HepG2 (cell line): ENCODE measurements around the gene EHD4. TPM values are rescaled to one million over a fixed set of nuclear protein-coding genes. Genes with fewer than 3 reads are reported as not detected.

ENCODE experiments used
- ATAC-seq: fragments of 200-7000 bp; cut with Tn5 transposase; 3 replicates; pipeline ENCODE4 v1.9.1; 2020; ENCODE audit warnings: mild to moderate bottlenecking, moderate library complexity
- BruUV-seq: library from RNA; stranded (reverse); fragments of 400-500 nt; replicated peaks from 2 replicates; lab custom pipeline; 2021; lab: Mats Ljungman, UMichigan
- CTCF ChIA-PET: fragments of 300-600 bp; formaldehyde crosslinking; extraction: SDS; loops from one replicate; lab custom pipeline; 2021; ENCODE audit warnings: low total read pairs, inconsistent platforms, low intra/inter-chr PET ratio; lab: Yijun Ruan, JAX
- POLR2A ChIA-PET: fragments of 350-600 bp; sonication (Branson Sonifier 250); formaldehyde crosslinking; loops from one replicate; lab custom pipeline; 2020; ENCODE audit warnings: antibody characterized with exemption, inconsistent platforms; lab: Yijun Ruan, JAX
- DNase-seq: peaks from one replicate; pipeline ENCODE4 v3.0.0-alpha.2; 2015; ENCODE audit warnings: low spot score
- FAIRE-seq: peaks from 3 replicates; lab custom pipeline; 2011; peaks lifted over from hg19 to GRCh38; lab: Jason Lieb, UNC
- H2AFZ ChIP-seq: one replicate; pipeline ENCODE4 v1.6.1; 2011; ENCODE audit warnings: low read length, inconsistent platforms
- H3K27ac ChIP-seq: fragments of 300-600 bp; 3 replicates; pipeline ENCODE4 v1.8.0; 2011; ENCODE audit warnings: mixed run types, mild to moderate bottlenecking, mixed read lengths, low read length, inconsistent platforms; ENCODE audit not compliant: insufficient read depth; ENCODE audit errors: extremely low read length
- H3K27me3 ChIP-seq, 2 experiments: fragments of 200-600 bp in 1 of 2; 2 replicates in 1 of 2; 3 replicates in 1 of 2; pipeline versions ENCODE4 v1.6.0 to v1.8.0; 2011; ENCODE audit warnings: low read length in 2 of 2, mild to moderate bottlenecking in 2 of 2, moderate library complexity in 2 of 2, inconsistent platforms in 1 of 2; ENCODE audit not compliant: insufficient read depth in 2 of 2, control insufficient read depth in 1 of 2
- H3K36me3 ChIP-seq, 2 experiments: fragments of 200-600 bp in 1 of 2; replicated peaks in 1 of 2; 2 replicates in 1 of 2; 3 replicates in 1 of 2; pipeline versions ENCODE4 v1.5.1 to v1.8.0; 2011; ENCODE audit warnings: low read length in 2 of 2, inconsistent platforms in 1 of 2; ENCODE audit not compliant: insufficient read depth in 2 of 2, control insufficient read depth in 1 of 2
- H3K4me1 ChIP-seq: 2 replicates; pipeline ENCODE4 v1.5.1; 2012; ENCODE audit warnings: low read length, inconsistent platforms; ENCODE audit not compliant: insufficient read depth
- H3K4me2 ChIP-seq: 2 replicates; pipeline ENCODE4 v1.6.0; 2011; ENCODE audit warnings: low read depth, low read length, inconsistent platforms
- H3K4me3 ChIP-seq, 3 experiments: fragments of 200-600 bp in 1 of 3; sonication (generic), shearing (Covaris generic) in 1 of 3; replicated peaks in 1 of 3; 2 replicates each; pipeline ENCODE4 v1.5.1; 2011 to 2016; ENCODE audit warnings: low read length in 3 of 3, inconsistent platforms in 2 of 3, low read depth in 2 of 3, mild to moderate bottlenecking in 2 of 3, control low read depth in 1 of 3, mixed read lengths in 1 of 3; ENCODE audit not compliant: insufficient read depth in 1 of 3
- H3K79me2 ChIP-seq: one replicate; pipeline ENCODE4 v1.6.1; 2011; ENCODE audit warnings: low read length, inconsistent platforms; ENCODE audit not compliant: insufficient read depth
- H3K9ac ChIP-seq: 2 replicates; pipeline ENCODE4 v1.6.0; 2011; ENCODE audit warnings: mild to moderate bottlenecking, low read depth, low read length, inconsistent platforms; ENCODE audit not compliant: insufficient read depth
- H3K9me3 ChIP-seq: 2 replicates; pipeline ENCODE4 v1.5.1; 2012; ENCODE audit warnings: mild to moderate bottlenecking, low read length
- H4K20me1 ChIP-seq: 2 replicates; pipeline ENCODE4 v1.6.0; 2011; ENCODE audit warnings: inconsistent platforms, mild to moderate bottlenecking, low read length, moderate library complexity; ENCODE audit not compliant: insufficient read depth
- HMG20A ChIP-seq: IDR thresholded peaks from 2 replicates; pipeline ENCODE4 v1.6.1; 2016; ENCODE audit warnings: borderline replicate concordance
- NFKBIZ ChIP-seq: IDR thresholded peaks from 2 replicates; pipeline ENCODE4 v1.6.1; 2018; ENCODE audit warnings: missing genetic modification reagents, missing compliant biosample characterization
- U2AF2 ChIP-seq: fragments of 200-400 bp; formaldehyde crosslinking; IDR thresholded peaks from 2 replicates; pipeline ENCODE4 v1.6.1; 2017; ENCODE audit warnings: low read depth, mild to moderate bottlenecking, low read length
- ZBTB3 ChIP-seq: sonication (generic); formaldehyde crosslinking; IDR thresholded peaks from 2 replicates; pipeline ENCODE4 v1.4.0; 2020; ENCODE audit warnings: low read depth, mild to moderate bottlenecking, moderate library complexity, missing genetic modification reagents, borderline replicate concordance
- ZFP36 ChIP-seq: fragments of 150-350 bp; IDR thresholded peaks from 2 replicates; pipeline ENCODE4 v1.6.1; 2018; ENCODE audit warnings: borderline replicate concordance, low read length, low read depth; ENCODE audit not compliant: partially characterized antibody
- ZNF747 ChIP-seq: sonication (generic); formaldehyde crosslinking; IDR thresholded peaks from 2 replicates; pipeline ENCODE4 v1.8.1; 2023; ENCODE audit warnings: missing genetic modification reagents, mild to moderate bottlenecking, borderline replicate concordance
- ZSCAN31 ChIP-seq: sonication (generic); formaldehyde crosslinking; IDR thresholded peaks from 2 replicates; pipeline ENCODE4 v1.5.0; 2020; ENCODE audit warnings: low read depth, mild to moderate bottlenecking, missing genetic modification reagents
- WGBS: methylation state at CpG from one replicate; pipeline ENCODE4 v1.1.6; 2017; ENCODE audit warnings: low lambda C conversion rate; 5-methylcytosine and 5-hydroxymethylcytosine counted together
- in situ Hi-C: cut with HindIII; loops from 2 replicates; pipeline ENCODE4 v1.10.0; 2017; ENCODE audit warnings: low pct_unique_long_range_greater_than_20kb; ENCODE audit not compliant: extremely low pct_ligation_motif_present
- intact Hi-C: fragments of 100-400 bp; cut with micrococcal nuclease; formaldehyde crosslinking; loops from one replicate; pipeline ENCODE4 v1.10.0; 2022; ENCODE audit not compliant: unreplicated experiment
- polyA plus RNA-seq, 8 experiments: library from polyadenylated mRNA; depleted of rRNA in 3 of 8; stranded (reverse) in 7 of 8; unstranded in 1 of 8; fragments of >200 nt; fragmentation: Illumina TruSeq in 4 of 8; extraction: Trizol in 4 of 8; gene quantifications; 2 replicates each; pipeline versions ENCODE4 v1.2.1 to v1.2.3, GENCODE V29; 2011 to 2016; ENCODE audit warnings: low read depth in 4 of 8, missing spikeins in 1 of 8, mixed read lengths in 1 of 8; ENCODE audit not compliant: insufficient read depth in 1 of 8
- total RNA-seq, 5 experiments: library from RNA; depleted of rRNA; stranded (reverse); fragments of >200 nt; fragmentation: Illumina TruSeq; extraction: Trizol; gene quantifications; 2 replicates each; pipeline ENCODE4 v1.2.3, GENCODE V29; 2016; ENCODE audit warnings: low read depth in 1 of 5
- TF ChIP-seq, protein P1 (sequence below): sonication (generic); formaldehyde crosslinking; IDR thresholded peaks from 2 replicates; pipeline ENCODE4 v1.5.0; 2020; ENCODE audit warnings: mild to moderate bottlenecking, missing genetic modification reagents, moderate library complexity
- TF ChIP-seq, protein P2 (sequence below): sonication (generic); formaldehyde crosslinking; IDR thresholded peaks from 2 replicates; pipeline ENCODE4 v1.5.0; 2020; ENCODE audit warnings: mild to moderate bottlenecking, missing genetic modification reagents

EHD4 gene
- total and polyA plus RNA-seq, 2 of the 13 experiments (the other 11 are each of a cell fraction or from before 2014, with no cell fraction given), result 3.1 to 4.8 TPM

DNA sequence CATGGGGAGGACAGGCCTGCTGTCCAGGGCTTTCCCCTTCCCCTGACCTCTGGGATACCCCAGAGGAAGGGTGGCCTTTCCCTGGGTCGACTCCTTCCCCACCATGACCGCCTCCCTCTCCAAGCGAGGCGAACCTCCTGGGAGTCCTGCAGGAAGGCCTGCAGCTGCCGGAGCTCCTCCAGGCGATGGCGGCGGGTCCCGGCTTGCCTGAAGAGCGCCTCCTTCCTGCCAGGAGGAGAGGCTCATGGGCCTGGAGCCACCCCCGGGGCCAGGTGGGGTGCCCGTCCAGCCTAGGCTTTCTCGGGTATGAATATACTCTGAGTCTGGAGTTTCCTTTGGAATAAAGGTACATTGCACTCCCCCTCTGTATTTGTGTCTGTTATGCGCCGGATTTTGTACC is 113.6 kb downstream of the EHD4 start:
- DNase-seq (no peak), FAIRE-seq (no peak), ATAC-seq (no peak)
- Histone ChIP-seq H3K4me3 (no peak overlapping the region), H3K27me3 (peaks cover 7 to 51% of the 10 kb centered on the region in 2 experiments; a peak in 4 of 5 replicates), H3K79me2 (no peaks in the 10 kb centered on the region), H3K4me2 (no peak overlapping the region), H3K4me1 (peaks cover 44% of the 10 kb centered on the region), H2AFZ (no peak overlapping the region), H3K27ac (no peak overlapping the region), H3K36me3 (no peaks in the 10 kb centered on the region), H3K9me3 (no peaks in the 10 kb centered on the region), H3K9ac (no peak overlapping the region), H4K20me1 (no peaks in the 10 kb centered on the region)
- in situ Hi-C loops, result no loop called here
- 66% methylated on average over 8 of the region's 15 CpGs for WGBS
- CTCF ChIA-PET, result no interaction called here
- no TSS peak for BruUV-seq
- intact Hi-C loops, result no loop called here
- POLR2A ChIA-PET, result no interaction called here
- TF ChIP-seq U2AF2 (no peak), ZNF747 (no peak), HMG20A (CRISPR knock-in tag) (no peak), ZSCAN31 (no peak), ZBTB3 (no peak), ZFP36 (no peak), NFKBIZ (no peak)
- TF ChIP-seq, protein P1, sequence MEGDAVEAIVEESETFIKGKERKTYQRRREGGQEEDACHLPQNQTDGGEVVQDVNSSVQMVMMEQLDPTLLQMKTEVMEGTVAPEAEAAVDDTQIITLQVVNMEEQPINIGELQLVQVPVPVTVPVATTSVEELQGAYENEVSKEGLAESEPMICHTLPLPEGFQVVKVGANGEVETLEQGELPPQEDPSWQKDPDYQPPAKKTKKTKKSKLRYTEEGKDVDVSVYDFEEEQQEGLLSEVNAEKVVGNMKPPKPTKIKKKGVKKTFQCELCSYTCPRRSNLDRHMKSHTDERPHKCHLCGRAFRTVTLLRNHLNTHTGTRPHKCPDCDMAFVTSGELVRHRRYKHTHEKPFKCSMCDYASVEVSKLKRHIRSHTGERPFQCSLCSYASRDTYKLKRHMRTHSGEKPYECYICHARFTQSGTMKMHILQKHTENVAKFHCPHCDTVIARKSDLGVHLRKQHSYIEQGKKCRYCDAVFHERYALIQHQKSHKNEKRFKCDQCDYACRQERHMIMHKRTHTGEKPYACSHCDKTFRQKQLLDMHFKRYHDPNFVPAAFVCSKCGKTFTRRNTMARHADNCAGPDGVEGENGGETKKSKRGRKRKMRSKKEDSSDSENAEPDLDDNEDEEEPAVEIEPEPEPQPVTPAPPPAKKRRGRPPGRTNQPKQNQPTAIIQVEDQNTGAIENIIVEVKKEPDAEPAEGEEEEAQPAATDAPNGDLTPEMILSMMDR (CRISPR knock-in tag), result 0 out of 2 replicates have a peak, but pooled peaks have one; percentile 13
- TF ChIP-seq, protein P2, sequence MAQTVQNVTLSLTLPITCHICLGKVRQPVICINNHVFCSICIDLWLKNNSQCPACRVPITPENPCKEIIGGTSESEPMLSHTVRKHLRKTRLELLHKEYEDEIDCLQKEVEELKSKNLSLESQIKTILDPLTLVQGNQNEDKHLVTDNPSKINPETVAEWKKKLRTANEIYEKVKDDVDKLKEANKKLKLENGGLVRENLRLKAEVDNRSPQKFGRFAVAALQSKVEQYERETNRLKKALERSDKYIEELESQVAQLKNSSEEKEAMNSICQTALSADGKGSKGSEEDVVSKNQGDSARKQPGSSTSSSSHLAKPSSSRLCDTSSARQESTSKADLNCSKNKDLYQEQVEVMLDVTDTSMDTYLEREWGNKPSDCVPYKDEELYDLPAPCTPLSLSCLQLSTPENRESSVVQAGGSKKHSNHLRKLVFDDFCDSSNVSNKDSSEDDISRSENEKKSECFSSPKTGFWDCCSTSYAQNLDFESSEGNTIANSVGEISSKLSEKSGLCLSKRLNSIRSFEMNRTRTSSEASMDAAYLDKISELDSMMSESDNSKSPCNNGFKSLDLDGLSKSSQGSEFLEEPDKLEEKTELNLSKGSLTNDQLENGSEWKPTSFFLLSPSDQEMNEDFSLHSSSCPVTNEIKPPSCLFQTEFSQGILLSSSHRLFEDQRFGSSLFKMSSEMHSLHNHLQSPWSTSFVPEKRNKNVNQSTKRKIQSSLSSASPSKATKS (CRISPR knock-in tag), result no peak
